Measurements from ENCODE around the gene OXLD1.

OXLD1 gene

DNA sequence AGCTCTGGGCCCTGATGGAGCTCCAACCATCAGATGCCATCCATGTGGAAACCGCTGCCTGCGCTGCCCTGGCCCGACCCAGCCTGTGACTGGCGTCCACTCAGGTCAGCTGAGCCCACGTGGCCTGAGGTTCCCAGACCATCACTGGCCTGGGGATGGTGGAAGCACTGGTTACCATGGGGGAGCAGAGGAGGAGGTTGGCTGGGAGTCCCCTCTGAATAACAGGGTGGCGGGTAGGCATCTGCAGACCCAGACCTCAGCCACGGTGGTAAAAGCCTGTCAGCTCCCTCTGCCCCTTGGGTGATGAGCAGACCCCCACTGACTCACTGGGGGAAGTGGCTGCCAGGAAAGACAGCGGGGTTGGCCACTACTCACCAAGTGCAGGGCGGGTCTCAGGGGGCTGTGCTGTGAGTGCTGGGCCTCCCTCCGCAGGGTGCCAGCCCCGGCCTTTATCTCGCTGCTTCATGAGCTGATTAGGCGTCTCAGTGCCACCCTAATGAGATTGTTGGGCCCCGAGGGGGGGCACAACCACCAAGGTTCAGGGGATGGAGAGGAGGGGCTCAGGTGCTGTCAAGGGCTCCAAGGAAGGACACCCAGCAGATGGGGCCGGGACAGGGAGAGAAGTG, 10.2 kb downstream of the OXLD1 start, which contains the start of gene PDE6G:
Gene PDE6G (minus strand): TSS at position 425 of the 626 bp plus-strand sequence. CDS start 3,237 bp downstream, outside the sequence.
- no peak for DNase-seq (ENCODE audit: low read depth)
- H3K4me3 ChIP-seq (ENCODE audit: low read length) = no peak within 1 kb of the TSS
- TF ChIP-seq, protein P1, sequence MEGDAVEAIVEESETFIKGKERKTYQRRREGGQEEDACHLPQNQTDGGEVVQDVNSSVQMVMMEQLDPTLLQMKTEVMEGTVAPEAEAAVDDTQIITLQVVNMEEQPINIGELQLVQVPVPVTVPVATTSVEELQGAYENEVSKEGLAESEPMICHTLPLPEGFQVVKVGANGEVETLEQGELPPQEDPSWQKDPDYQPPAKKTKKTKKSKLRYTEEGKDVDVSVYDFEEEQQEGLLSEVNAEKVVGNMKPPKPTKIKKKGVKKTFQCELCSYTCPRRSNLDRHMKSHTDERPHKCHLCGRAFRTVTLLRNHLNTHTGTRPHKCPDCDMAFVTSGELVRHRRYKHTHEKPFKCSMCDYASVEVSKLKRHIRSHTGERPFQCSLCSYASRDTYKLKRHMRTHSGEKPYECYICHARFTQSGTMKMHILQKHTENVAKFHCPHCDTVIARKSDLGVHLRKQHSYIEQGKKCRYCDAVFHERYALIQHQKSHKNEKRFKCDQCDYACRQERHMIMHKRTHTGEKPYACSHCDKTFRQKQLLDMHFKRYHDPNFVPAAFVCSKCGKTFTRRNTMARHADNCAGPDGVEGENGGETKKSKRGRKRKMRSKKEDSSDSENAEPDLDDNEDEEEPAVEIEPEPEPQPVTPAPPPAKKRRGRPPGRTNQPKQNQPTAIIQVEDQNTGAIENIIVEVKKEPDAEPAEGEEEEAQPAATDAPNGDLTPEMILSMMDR (conservative IDR thresholded peaks at IDR 0.05; ENCODE audit: low read depth, low read length) = no peak

DNA sequence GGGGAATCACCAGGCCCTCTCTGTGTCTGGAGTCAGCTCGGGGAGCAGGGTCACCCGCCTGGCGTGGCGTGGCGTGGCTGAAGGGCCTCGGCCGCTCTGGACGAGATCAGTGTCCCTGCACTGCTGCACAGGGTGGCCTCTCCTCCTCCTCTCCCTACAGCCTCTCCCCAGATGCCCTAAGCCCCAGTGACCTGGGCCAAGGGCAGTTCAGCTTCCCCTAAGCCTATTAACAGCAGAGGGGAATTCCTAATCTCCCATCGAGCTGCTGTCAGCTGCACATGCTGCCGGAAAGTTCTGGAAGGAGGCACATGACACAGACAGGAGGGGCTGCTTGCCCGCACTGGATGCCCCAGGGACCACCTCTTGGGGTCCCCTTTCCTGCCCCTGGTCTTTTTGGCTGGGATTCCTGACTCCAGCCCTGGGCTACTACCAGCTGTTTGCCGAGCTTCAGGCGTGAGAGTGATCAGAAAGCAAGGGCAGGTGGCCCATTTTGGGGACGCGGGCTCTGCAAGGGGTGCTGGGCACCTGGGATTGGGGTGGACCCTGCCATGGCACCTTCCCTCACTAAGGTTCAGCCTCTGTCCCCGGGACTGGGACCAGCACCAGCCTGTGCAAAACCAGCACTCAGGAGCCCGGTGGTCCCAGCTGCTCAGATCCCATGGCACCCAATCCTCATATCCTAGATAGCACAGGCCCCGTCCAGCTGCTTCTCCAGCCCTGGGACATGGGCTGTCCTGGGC, 10.9 kb downstream of the OXLD1 start:
- TF ChIP-seq, protein P1 (conservative IDR thresholded peaks at IDR 0.05; ENCODE audit: low read depth, low read length) = no peak
- DNase-seq (ENCODE audit: low read depth) = no peak
- no peak overlapping the region for H3K4me3 ChIP-seq (ENCODE audit: low read length)

DNA sequence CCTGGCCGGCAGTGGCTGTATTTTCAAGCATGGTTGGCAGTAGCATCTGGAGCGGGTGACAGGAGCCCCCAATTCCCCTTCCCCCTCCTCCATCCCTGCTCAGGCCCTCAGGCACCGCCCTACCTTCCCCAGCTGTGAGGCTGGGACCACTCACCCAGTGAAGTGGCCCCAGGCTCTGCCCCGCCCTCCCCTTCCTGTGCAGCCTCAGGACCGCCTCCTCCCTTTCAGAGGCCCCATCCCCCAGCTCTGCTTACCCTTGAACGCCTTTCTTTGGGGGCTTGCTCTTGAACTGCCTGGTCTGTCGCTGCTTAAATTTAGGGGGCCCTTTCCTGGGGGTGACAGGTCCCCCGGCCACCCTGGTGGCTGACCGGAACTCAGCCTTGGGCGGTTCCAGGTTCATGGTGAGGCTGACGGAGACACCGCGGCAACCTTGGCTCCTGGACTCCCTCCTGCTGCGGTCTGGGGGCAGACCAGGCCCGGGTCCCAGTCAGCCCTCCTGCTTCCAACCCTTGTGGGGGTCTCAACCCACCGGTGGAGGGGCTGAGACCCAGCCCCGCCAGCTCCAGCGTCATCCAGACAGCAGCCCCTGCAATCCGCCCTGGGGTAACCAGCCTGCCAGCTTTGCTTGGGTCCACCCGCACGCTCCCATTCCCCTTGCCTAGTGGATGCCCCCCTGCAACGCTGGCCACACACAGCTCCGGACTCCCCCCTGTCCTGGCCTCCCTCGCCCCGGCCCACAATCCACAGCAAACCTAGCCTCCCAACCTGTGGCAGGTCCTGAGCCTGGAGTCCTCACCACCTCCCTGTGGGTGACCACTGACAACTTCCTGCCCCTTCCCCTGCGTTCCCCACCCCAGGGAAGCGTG, 13.3 kb downstream of the OXLD1 start:
- TF ChIP-seq, protein P1 (conservative IDR thresholded peaks at IDR 0.05; ENCODE audit: low read depth, low read length) = no peak
- no peak for DNase-seq (ENCODE audit: low read depth)
- H3K4me3 ChIP-seq (ENCODE audit: low read length) = peak overlapping the region; percentile 36

DNA sequence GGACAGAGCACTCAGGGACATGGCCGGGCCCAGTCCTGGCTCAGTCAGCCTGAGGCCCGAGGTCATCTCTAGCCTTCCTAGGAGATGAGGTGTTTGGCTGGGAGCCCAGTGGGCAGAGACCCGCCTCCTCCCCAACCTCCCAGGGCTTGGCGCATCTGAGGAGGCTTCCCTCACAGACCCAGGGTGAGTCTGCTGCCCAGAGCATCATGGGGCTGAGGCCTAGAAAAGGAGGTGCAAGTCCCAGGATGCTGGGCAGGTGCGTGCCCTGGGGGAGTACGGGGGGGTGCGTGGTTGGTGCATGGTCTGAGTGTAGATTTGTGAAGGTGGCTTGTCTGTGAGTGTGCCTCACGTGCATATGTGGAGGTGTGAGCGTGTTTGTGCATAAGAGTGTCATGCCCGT, 14.7 kb downstream of the OXLD1 start:
- no peak overlapping the region for H3K4me3 ChIP-seq (ENCODE audit: low read length)
- TF ChIP-seq, protein P1 (conservative IDR thresholded peaks at IDR 0.05; ENCODE audit: low read depth, low read length) = no peak
- peak; percentile 46 for DNase-seq (ENCODE audit: low read depth)

DNA sequence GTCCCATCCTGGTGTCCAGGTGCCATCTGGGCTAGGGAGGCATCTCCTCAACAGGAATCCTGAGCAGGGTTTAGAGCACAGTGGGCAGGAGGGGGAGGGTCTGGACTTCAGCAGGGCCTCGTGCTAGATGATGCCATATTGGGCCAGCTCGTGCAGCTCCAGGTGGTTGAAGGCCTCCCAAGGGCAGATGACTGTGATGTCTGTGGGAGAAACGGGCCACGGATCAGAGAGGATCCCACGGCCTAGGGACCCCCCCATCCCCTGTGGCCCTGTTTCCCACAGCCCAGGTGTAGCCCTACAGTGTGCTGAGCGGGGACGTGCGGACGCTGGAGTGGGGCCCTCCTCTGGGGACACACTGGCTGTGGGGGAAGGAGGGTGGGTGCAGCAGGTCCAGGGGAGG, 15.5 kb downstream of the OXLD1 start:
- TF ChIP-seq, protein P1 (conservative IDR thresholded peaks at IDR 0.05; ENCODE audit: low read depth, low read length) = no peak
- no peak for DNase-seq (ENCODE audit: low read depth)
- no peak overlapping the region for H3K4me3 ChIP-seq (ENCODE audit: low read length)

DNA sequence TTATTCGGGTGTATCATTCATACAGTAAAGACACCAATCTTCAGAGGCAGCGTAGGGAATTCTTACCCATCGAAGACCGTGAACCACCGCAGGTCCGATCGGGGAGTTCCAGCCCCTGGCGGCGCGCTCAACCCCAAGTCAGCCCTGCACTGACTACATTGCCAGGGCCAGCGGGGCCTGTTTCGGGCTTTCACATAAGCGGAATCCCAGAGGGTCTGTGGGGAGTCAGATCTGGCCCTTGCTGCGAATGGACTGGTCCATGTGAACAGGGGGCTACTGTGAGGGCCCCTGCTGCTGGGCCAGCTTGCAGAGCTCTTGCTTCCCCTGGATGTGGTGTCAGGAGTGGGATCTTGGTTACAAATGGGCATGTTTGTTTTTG, 17.7 kb downstream of the OXLD1 start:
- TF ChIP-seq, protein P1 (conservative IDR thresholded peaks at IDR 0.05; ENCODE audit: low read depth, low read length) = no peak
- DNase-seq (ENCODE audit: low read depth) = no peak
- H3K4me3 ChIP-seq (ENCODE audit: low read length) = no peak overlapping the region

All from retinal pigment epithelial cell (primary cell).